PFSK-1 (cell line): ENCODE results near the gene PPM1K.

Source experiments
- FOXP2 ChIP-seq: optimal IDR thresholded peaks from 2 replicates; pipeline ENCODE3; 2011; ENCODE audit warnings: borderline replicate concordance, control low read depth, inconsistent platforms; ENCODE audit not compliant: insufficient read depth; ENCODE audit errors: extremely low read length, extremely low read depth
- POLR2AphosphoS5 ChIP-seq: IDR thresholded peaks from 2 replicates; pipeline ENCODE4 v1.6.1; 2012; ENCODE audit warnings: low read depth, mild to moderate bottlenecking, control low read depth, low read length, moderate library complexity
- REST ChIP-seq, 2 experiments: IDR thresholded peaks; 2 replicates each; pipeline versions ENCODE4 v1.6.1 to v1.8.0; 2011 to 2012; ENCODE audit warnings: low read depth in 2 of 2, low read length in 2 of 2, control low read depth in 1 of 2, inconsistent platforms in 1 of 2, mild to moderate bottlenecking in 1 of 2, moderate library complexity in 1 of 2; ENCODE audit not compliant: insufficient read depth in 1 of 2
- SIN3A ChIP-seq: IDR thresholded peaks from 2 replicates; pipeline ENCODE4 v1.6.1; 2012; ENCODE audit warnings: mild to moderate bottlenecking, low read length, moderate library complexity, borderline replicate concordance; ENCODE audit not compliant: insufficient read depth
- TAF1 ChIP-seq: IDR thresholded peaks from 2 replicates; pipeline ENCODE4 v1.6.1; 2012; ENCODE audit warnings: low read length, control low read depth, borderline replicate concordance; ENCODE audit not compliant: insufficient read depth

Gene PPM1K

GRCh38 chr4:88276952-88277710, 7.2 kb downstream of the PPM1K start:
- no peak for TF ChIP-seq TAF1
- no peak for TF ChIP-seq FOXP2
- no peak for TF ChIP-seq REST (IDR thresholded peaks at IDR 0.05; ENCODE audit: insufficient read depth in 1 of 2, low read depth in 2 of 2, low read length in 2 of 2)
- TF ChIP-seq POLR2AphosphoS5: no peak
- no peak for TF ChIP-seq SIN3A

GRCh38 chr4:88275949-88276515, 8.3 kb downstream of the PPM1K start:
- TF ChIP-seq SIN3A (no peak), FOXP2 (no peak), TAF1 (no peak), POLR2AphosphoS5 (no peak), REST (IDR thresholded peaks at IDR 0.05; ENCODE audit: insufficient read depth in 1 of 2, low read depth in 2 of 2, low read length in 2 of 2) (no peak)

DNA sequence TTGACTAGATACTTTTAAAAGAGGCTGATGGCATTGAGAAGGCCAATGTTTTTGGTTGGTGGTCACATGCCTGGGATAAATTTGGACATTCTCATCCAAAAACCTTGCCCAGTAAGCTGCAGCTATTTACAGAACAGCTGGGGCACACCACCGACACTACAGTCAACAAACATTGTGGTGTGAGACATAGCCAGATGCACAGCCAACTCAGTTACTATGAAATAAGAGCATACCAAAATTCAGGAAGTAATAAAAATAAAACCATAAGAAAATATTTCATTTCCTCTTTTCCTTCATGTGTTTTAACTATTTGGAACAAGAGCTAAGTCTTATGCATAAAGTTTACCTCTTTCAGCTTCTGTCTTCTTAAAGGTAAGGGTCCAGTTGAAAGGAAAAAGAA, 8.8 kb downstream of the PPM1K start:
- TF ChIP-seq SIN3A (no peak), REST (IDR thresholded peaks at IDR 0.05; ENCODE audit: insufficient read depth in 1 of 2, low read depth in 2 of 2, low read length in 2 of 2) (no peak), FOXP2 (no peak)

- TF ChIP-seq FOXP2 (no peak), POLR2AphosphoS5 (no peak), REST (IDR thresholded peaks at IDR 0.05; ENCODE audit: insufficient read depth in 1 of 2, low read depth in 2 of 2, low read length in 2 of 2) (no peak), TAF1 (no peak), SIN3A (no peak)
Measured at GRCh38 chr4:88268913-88269312, 15.4 kb downstream of the PPM1K start.
